ENCODE measurements around the gene EPB41L3.
"Not testable (repeated sequence)": the region's sequence is repeated elsewhere in the genome, so short reads cannot be mapped to it uniquely, and the experiment has no call there.

The EPB41L3 gene

GRCh38 chr18:5574843-5575242, 31.0 kb upstream of the EPB41L3 start:
- no peak for TF ChIP-seq CTCF (IDR thresholded peaks at IDR 0.05; ENCODE audit: insufficient read depth, low read depth, low read length, missing control alignments)
- no peak for DNase-seq (ENCODE audit: low read depth)
- no peak overlapping the region for H3K4me3 ChIP-seq (ENCODE audit: low read depth, low read length)

GRCh38 chr18:5571666-5572065, 27.9 kb upstream of the EPB41L3 start:
- H3K4me3 ChIP-seq (ENCODE audit: low read depth, low read length): no peak overlapping the region
- TF ChIP-seq CTCF (IDR thresholded peaks at IDR 0.05; ENCODE audit: insufficient read depth, low read depth, low read length, missing control alignments): no peak
- no peak for DNase-seq (ENCODE audit: low read depth)

GRCh38 chr18:5570613-5571012, 26.8 kb upstream of the EPB41L3 start:
- DNase-seq (ENCODE audit: low read depth); H3K4me3 ChIP-seq (ENCODE audit: low read depth, low read length): not testable (repeated sequence)

- no peak for TF ChIP-seq CTCF (IDR thresholded peaks at IDR 0.05; ENCODE audit: insufficient read depth, low read depth, low read length, missing control alignments)
- H3K4me3 ChIP-seq (ENCODE audit: low read depth, low read length): no peak overlapping the region
- no peak for DNase-seq (ENCODE audit: low read depth)
These were observed 24.6 kb upstream of the EPB41L3 start for GRCh38 chr18:5568416-5568815.

- H3K4me3 ChIP-seq (ENCODE audit: low read depth, low read length): no peak overlapping the region
- DNase-seq (ENCODE audit: low read depth): no peak
These were observed 15.1 kb upstream of the EPB41L3 start for GRCh38 chr18:5558851-5559250.

GRCh38 chr18:5556310-5556974, 12.6 kb upstream of the EPB41L3 start:
- no peak overlapping the region for H3K4me3 ChIP-seq (ENCODE audit: low read depth, low read length)

More at GRCh38 chr18:5558851-5559250, 15.1 kb upstream of the EPB41L3 start:
- TF ChIP-seq CTCF (IDR thresholded peaks at IDR 0.05; ENCODE audit: insufficient read depth, low read depth, low read length, missing control alignments): no peak

GRCh38 chr18:5554629-5555028, 10.8 kb upstream of the EPB41L3 start:
- DNase-seq (ENCODE audit: low read depth): no peak
- no peak overlapping the region for H3K4me3 ChIP-seq (ENCODE audit: low read depth, low read length)
- no peak for TF ChIP-seq CTCF (IDR thresholded peaks at IDR 0.05; ENCODE audit: insufficient read depth, low read depth, low read length, missing control alignments)

More at GRCh38 chr18:5556310-5556974, 12.6 kb upstream of the EPB41L3 start:
- no peak for DNase-seq (ENCODE audit: low read depth)
- no peak for TF ChIP-seq CTCF (IDR thresholded peaks at IDR 0.05; ENCODE audit: insufficient read depth, low read depth, low read length, missing control alignments)

All from GM12865 (cell line).